ENCODE measurements around the gene PTPN14.

DNA sequence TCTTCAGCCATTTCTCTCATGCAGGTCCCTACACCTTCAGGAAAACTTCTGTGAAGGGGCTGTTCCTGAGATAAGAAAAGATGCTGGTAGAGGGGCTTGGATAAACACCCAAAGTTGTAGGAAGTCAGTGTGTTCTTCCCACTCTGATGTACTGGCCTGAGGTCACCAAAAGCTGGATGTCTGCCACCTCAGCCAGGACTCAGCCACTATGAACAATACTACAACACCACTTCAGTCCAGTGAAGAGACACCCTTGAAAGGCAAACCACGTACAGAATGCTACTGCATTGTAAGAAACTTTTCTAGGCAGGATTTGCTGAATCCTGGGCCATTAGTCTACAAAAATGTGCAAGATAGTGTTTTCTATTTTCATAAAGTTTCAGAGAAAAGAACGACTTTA lies 2.4 kb downstream of the PTPN14 start:
- TF ChIP-seq POLR2A (IDR thresholded peaks at IDR 0.05; ENCODE audit: low read length) (no peak), GATA1 (IDR thresholded peaks at IDR 0.05; ENCODE audit: low read depth, low read length) (no peak)
